GM10266 (cell line): ENCODE measurements around the gene NANOS1.

ENCODE experiments used
- DNase-seq: peaks from one replicate; pipeline ENCODE4 v3.0.0; 2012; ENCODE audit errors: extremely low spot score
- CTCF ChIP-seq: IDR thresholded peaks from 2 replicates; pipeline ENCODE4 v1.5.1; 2012; ENCODE audit warnings: mild to moderate bottlenecking, low read depth; ENCODE audit not compliant: control insufficient read depth, insufficient read depth; ENCODE audit errors: missing control alignments

NANOS1 gene

GRCh38 chr10:119045561-119045960, 16.0 kb downstream of the NANOS1 start:
- no peak for DNase-seq
- no peak for TF ChIP-seq CTCF

GRCh38 chr10:119049361-119049760, 19.8 kb downstream of the NANOS1 start:
- no peak for DNase-seq
- TF ChIP-seq CTCF, result no peak

GRCh38 chr10:119049777-119050176, 20.3 kb downstream of the NANOS1 start:
- no peak for DNase-seq
- no peak for TF ChIP-seq CTCF

GRCh38 chr10:119051775-119052174, 22.3 kb downstream of the NANOS1 start:
- DNase-seq, result no peak
- no peak for TF ChIP-seq CTCF

GRCh38 chr10:119055472-119055871, 26.0 kb downstream of the NANOS1 start:
- TF ChIP-seq CTCF, result no peak
- DNase-seq, result no peak

GRCh38 chr10:119058010-119058409, 28.5 kb downstream of the NANOS1 start:
- DNase-seq, result no peak
- TF ChIP-seq CTCF, result no peak

- no peak for TF ChIP-seq CTCF
- DNase-seq, result no peak
Observed at GRCh38 chr10:119059557-119059956, 30.0 kb downstream of the NANOS1 start.
